Astrocyte of the hippocampus (primary cell): ENCODE measurements around the gene COL4A2.
"Not testable (repeated sequence)": the region's sequence is repeated elsewhere in the genome, so short reads cannot be mapped to it uniquely, and the experiment has no call there.

Experiments
- DNase-seq: peaks from one replicate; pipeline ENCODE4 v3.0.0; 2011; ENCODE audit warnings: low read depth, low spot score

COL4A2 gene

GRCh38 chr13:110438776-110439175 lies 131.7 kb downstream of the COL4A2 start:
- DNase-seq, result no peak

- no peak for DNase-seq
These were observed 134.1 kb downstream of the COL4A2 start for GRCh38 chr13:110440946-110441731.

- DNase-seq, result no peak
These were observed 136.0 kb downstream of the COL4A2 start for GRCh38 chr13:110442930-110443621.

- DNase-seq, result no peak
These were observed 136.6 kb downstream of the COL4A2 start for GRCh38 chr13:110443622-110444225.

- peak; percentile 55 for DNase-seq
These were observed 137.2 kb downstream of the COL4A2 start for GRCh38 chr13:110444226-110444653.

GRCh38 chr13:110445183-110445582 lies 138.1 kb downstream of the COL4A2 start:
- DNase-seq, result no peak

GRCh38 chr13:110445722-110446574 lies 138.9 kb downstream of the COL4A2 start:
- DNase-seq, result no peak

GRCh38 chr13:110446575-110446890 lies 139.4 kb downstream of the COL4A2 start:
- no peak for DNase-seq

GRCh38 chr13:110447058-110447511 lies 140.0 kb downstream of the COL4A2 start:
- no peak for DNase-seq

GRCh38 chr13:110447801-110448200 lies 140.7 kb downstream of the COL4A2 start:
- DNase-seq, result no peak

- peak; percentile 89 for DNase-seq
These were observed 141.1 kb downstream of the COL4A2 start for GRCh38 chr13:110448230-110448629.

- no peak for DNase-seq
These were observed 141.6 kb downstream of the COL4A2 start for GRCh38 chr13:110448677-110449076.

- no peak for DNase-seq
These were observed 142.3 kb downstream of the COL4A2 start for GRCh38 chr13:110449219-110450015.

- DNase-seq, result no peak
These were observed 143.2 kb downstream of the COL4A2 start for GRCh38 chr13:110450016-110450900.

GRCh38 chr13:110450941-110451730 lies 144.1 kb downstream of the COL4A2 start:
- no peak for DNase-seq

- DNase-seq, result not testable (repeated sequence)
These were observed 146.0 kb downstream of the COL4A2 start for GRCh38 chr13:110453091-110453490.

GRCh38 chr13:110453797-110454196 lies 146.7 kb downstream of the COL4A2 start:
- no peak for DNase-seq

- DNase-seq, result no peak
These were observed 147.3 kb downstream of the COL4A2 start for GRCh38 chr13:110454227-110454859.

GRCh38 chr13:110454956-110455355 lies 147.9 kb downstream of the COL4A2 start:
- DNase-seq, result no peak
